ENCODE results near the gene PTPRJ.
"Not testable (repeated sequence)": the region's sequence is repeated elsewhere in the genome, so short reads cannot be mapped to it uniquely, and the experiment has no call there.

Gene PTPRJ

DNA sequence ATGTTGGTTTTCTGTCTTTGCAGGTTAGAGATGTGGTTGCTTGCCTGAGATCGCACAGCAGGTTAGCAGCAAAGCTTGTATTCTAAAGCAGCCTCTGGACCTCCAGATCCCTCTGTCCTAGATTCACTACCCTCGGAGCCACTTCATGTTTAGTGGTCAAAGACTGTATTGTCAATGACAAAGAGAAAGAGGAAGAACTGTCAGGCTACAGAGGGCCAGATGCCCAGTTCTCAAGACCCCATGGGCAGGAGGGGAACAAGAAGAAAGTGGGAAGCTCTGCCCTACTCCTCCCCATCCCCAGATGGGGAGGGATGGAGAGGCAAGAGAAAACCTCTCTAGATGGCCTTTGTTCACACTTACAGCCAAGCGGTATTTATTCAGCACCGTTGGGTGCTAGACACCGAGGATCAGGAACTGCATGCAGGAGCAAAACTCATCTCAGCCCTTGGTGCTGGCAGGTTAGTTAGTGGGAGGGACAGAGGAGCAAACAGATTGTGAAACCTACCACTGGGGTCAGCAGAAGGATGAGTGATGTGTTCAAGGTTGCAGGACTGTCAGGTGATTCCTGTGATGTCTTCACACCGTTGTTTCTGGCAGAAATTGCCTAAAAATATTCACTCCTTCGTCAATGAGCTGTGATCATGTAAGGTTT lies 38.3 kb upstream of the PTPRJ start:
- Histone ChIP-seq H3K36me3 (no peaks in the 10 kb centered on the region), H3K4me3 (ENCODE audit: low read depth, low read length) (no peak overlapping the region), H3K9me3 (ENCODE audit: severe bottlenecking) (no peaks in the 10 kb centered on the region), H3K27me3 (ENCODE audit: insufficient read depth, low read depth, severe bottlenecking) (no peaks in the 10 kb centered on the region), H3K27ac (no peak overlapping the region)
- TF ChIP-seq, protein P1, sequence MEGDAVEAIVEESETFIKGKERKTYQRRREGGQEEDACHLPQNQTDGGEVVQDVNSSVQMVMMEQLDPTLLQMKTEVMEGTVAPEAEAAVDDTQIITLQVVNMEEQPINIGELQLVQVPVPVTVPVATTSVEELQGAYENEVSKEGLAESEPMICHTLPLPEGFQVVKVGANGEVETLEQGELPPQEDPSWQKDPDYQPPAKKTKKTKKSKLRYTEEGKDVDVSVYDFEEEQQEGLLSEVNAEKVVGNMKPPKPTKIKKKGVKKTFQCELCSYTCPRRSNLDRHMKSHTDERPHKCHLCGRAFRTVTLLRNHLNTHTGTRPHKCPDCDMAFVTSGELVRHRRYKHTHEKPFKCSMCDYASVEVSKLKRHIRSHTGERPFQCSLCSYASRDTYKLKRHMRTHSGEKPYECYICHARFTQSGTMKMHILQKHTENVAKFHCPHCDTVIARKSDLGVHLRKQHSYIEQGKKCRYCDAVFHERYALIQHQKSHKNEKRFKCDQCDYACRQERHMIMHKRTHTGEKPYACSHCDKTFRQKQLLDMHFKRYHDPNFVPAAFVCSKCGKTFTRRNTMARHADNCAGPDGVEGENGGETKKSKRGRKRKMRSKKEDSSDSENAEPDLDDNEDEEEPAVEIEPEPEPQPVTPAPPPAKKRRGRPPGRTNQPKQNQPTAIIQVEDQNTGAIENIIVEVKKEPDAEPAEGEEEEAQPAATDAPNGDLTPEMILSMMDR (IDR thresholded peaks at IDR 0.05; ENCODE audit: low read depth, low read length): no peak
- no peak for DNase-seq

DNA sequence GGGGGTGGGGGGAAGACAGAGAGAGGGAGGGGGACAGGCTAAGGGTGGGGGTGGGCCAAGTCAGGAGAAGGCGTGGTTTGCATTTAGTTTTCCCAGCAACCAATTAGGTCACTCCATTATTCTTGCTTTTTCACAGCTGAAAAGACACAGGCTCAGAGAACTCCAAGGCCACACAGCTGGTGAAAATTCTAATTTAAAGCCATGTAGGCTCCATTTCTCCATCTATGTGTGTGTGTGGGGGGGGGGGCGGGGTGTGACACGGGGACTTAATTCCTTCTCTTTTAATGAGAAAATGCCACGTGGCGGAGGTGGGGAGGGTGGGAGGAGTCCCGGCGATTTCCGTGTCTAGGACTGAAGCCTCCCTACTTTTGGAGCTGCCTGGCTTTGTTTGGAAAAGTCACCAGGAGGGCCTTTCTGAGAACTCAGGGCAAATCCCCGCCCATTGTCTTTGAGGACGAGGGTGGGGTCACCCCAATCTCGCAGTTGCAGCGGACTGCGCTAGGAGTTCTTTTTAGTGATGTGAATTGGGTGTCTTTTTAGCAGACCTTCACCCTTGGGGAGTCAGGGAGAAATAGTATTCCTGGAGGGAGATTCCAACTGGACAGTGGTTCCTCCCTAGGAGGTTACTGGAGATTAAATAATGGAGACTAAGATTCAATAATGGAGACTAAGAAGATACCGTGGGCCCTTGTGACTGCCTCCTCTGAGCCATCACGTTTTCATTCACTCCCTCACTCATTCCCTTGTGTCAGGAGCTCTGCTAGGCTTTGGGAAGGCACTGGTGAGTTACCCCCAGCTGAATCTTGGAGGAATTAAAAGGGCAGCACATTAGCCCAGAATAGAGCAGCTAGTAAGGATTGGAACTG lies 36.4 kb upstream of the PTPRJ start:
- DNase-seq: no peak
- Histone ChIP-seq H3K4me3 (ENCODE audit: low read depth, low read length) (no peak overlapping the region), H3K36me3 (no peaks in the 10 kb centered on the region), H3K9me3 (ENCODE audit: severe bottlenecking) (no peaks in the 10 kb centered on the region), H3K27me3 (ENCODE audit: insufficient read depth, low read depth, severe bottlenecking) (no peaks in the 10 kb centered on the region), H3K27ac (no peak overlapping the region)
- TF ChIP-seq, protein P1 (IDR thresholded peaks at IDR 0.05; ENCODE audit: low read depth, low read length): no peak

DNA sequence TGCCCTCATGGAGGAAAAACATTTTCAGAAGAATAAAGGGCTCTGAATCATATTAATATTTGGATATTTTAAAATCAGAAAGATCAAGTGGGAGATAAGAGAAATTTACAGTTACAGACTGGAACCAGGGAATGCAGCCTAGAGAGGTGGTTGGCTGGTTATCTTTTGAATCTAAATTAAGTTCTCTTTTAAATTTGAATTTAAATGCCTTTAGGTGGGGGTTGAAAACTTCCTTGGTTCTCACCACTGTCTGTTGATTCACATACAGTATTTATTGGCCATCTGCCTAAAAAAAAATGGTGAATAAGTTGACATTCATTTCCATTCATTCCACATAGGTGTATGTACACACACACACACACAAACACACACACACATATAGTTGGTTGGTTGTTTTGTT lies 35.7 kb upstream of the PTPRJ start:
- H3K4me3 ChIP-seq (ENCODE audit: low read depth, low read length): no peak overlapping the region
- DNase-seq: no peak

DNA sequence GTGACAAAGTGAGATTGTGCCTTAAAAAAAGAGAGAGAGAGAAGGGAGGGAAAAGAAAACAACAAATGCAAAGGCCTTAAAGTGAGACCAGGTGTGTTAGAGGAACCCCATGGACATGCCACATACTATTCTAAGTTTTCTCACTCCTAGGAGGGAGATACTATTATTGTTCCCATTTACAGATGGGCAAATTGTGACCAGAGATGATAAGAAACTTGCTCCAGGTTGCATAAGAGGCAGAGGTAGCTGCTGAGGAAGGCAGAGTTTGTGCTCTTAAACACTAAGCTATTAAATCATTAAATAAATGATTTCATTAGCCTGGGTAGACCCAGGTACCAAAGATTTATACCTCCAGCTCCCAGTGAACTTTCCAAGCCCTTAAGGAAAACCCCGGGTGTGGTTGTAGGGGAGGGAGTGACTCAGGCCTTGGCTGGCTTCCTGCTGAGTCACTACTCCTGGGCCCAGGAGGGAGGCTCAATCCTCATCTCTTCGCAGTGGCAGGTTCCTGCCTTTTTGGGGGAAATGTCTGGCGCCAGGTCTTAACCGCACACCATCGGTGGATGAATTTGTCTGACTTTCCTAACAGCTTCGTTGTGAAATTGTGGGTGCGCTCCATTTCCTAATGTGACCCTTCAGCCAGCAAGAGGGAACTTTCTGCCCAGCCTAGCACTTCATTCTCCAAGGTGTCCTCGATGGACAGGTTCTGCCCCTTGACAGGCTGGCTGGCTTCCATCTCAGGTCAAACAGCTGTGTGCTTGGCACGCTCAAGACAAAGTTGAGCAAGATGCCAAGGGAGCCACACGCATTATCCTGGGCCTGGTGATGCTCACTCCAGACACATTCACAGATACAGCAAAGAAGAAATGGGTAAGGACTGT lies 33.4 kb upstream of the PTPRJ start:
- no peaks in the 10 kb centered on the region for H3K27me3 ChIP-seq (ENCODE audit: insufficient read depth, low read depth, severe bottlenecking)
- H3K9me3 ChIP-seq (ENCODE audit: severe bottlenecking): no peaks in the 10 kb centered on the region
- TF ChIP-seq, protein P1 (IDR thresholded peaks at IDR 0.05; ENCODE audit: low read depth, low read length): no peak
- no peak overlapping the region for H3K4me3 ChIP-seq (ENCODE audit: low read depth, low read length)
- H3K36me3 ChIP-seq: no peaks in the 10 kb centered on the region
- DNase-seq: no peak
- H3K27ac ChIP-seq: no peak overlapping the region

More for the DNA sequence above, 35.7 kb upstream of the PTPRJ start:
- Histone ChIP-seq H3K9me3 (ENCODE audit: severe bottlenecking) (no peaks in the 10 kb centered on the region), H3K27ac (no peak overlapping the region), H3K27me3 (ENCODE audit: insufficient read depth, low read depth, severe bottlenecking) (no peaks in the 10 kb centered on the region), H3K36me3 (no peaks in the 10 kb centered on the region)
- TF ChIP-seq, protein P1 (IDR thresholded peaks at IDR 0.05; ENCODE audit: low read depth, low read length): no peak

DNA sequence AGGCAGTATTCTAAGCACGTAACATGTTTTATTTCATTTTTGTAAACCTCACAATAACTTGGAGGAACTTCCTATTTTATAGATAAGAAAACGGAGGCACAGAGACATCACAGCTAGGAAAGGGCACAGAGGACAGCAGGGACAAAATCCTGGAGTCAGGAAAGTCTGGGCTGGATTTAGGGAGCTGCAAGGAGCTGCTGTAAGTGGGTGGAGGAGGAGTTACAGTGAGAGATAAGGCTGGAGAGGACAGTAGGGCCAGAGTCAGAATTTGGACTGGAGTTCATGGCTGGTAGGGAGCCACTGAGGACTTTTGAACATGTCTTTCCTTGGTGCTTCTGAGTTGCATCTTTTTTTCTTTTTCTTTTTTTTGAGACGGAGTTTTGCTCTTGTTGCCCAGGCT lies 32.2 kb upstream of the PTPRJ start:
- Histone ChIP-seq H3K36me3 (no peaks in the 10 kb centered on the region), H3K4me3 (ENCODE audit: low read depth, low read length) (no peak overlapping the region), H3K27ac (no peak overlapping the region), H3K27me3 (ENCODE audit: insufficient read depth, low read depth, severe bottlenecking) (no peaks in the 10 kb centered on the region), H3K9me3 (ENCODE audit: severe bottlenecking) (no peaks in the 10 kb centered on the region)
- DNase-seq: no peak
- TF ChIP-seq, protein P1 (IDR thresholded peaks at IDR 0.05; ENCODE audit: low read depth, low read length): no peak

DNA sequence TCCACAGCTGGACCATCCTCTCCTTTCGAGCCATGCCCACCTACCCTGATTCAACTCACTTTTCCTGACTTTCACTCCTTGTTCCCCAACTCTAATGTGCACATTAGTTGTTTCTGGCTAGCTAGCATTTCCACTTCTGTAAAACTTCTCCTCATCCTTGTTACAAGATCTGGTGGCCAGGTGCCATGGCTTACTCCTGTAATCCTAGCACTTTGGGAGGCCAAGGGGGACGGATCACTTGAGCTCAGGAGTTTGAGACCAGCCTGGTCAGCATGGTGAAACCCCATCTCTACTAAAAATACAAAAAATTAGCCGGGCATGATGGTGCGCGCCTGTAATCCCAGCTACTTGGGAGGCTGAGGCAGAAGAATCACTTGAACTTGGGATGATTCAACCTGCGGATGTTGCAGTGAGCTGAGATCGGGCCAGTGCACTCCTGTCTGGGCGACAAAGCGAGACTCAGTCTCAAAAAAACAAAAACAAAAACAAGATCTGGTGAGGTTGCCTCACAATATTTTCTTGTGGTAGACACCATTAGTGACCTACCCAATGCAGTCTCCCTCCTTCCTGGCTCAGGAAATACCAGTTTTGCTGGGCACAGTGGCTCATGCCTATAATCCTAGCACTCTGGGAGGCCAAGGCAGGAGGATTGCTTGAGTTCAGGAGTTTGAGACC lies 31.2 kb upstream of the PTPRJ start:
- H3K9me3 ChIP-seq (ENCODE audit: severe bottlenecking); H3K27me3 ChIP-seq (ENCODE audit: insufficient read depth, low read depth, severe bottlenecking); H3K36me3 ChIP-seq; DNase-seq; H3K27ac ChIP-seq; H3K4me3 ChIP-seq (ENCODE audit: low read depth, low read length): not testable (repeated sequence)

Measured in WERI-Rb-1 (cell line).